Progenitor cell of endocrine pancreas (in vitro differentiated cells): ENCODE measurements around the gene TBC1D2B. TPM values are rescaled to one million over a fixed set of nuclear protein-coding genes. Genes with fewer than 3 reads are reported as not detected.

Source experiments
- DNase-seq: peaks from one replicate; pipeline ENCODE4 v3.0.0; 2021; ENCODE audit warnings: low spot score; ENCODE audit not compliant: unreplicated experiment
- H3K27ac Mint-ChIP-seq: 2 replicates; pipeline ENCODE4 v1.8.0; 2021; ENCODE audit warnings: mild to moderate bottlenecking, moderate library complexity, mixed read lengths
- H3K27me3 Mint-ChIP-seq: 2 replicates; pipeline ENCODE4 v1.8.0; 2021; ENCODE audit warnings: mixed read lengths
- H3K36me3 Mint-ChIP-seq: 2 replicates; pipeline ENCODE4 v1.8.0; 2022; ENCODE audit warnings: mixed read lengths; ENCODE audit not compliant: insufficient read depth
- H3K4me1 Mint-ChIP-seq: 2 replicates; pipeline ENCODE4 v1.8.0; 2021; ENCODE audit warnings: low read depth, mixed read lengths
- H3K4me3 Mint-ChIP-seq: 2 replicates; pipeline ENCODE4 v1.8.0; 2021; ENCODE audit warnings: low read depth, mild to moderate bottlenecking, moderate library complexity, mixed read lengths
- H3K9me3 Mint-ChIP-seq: 2 replicates; pipeline ENCODE4 v1.8.0; 2021; ENCODE audit warnings: low read depth, mixed read lengths
- total RNA-seq: library from RNA; stranded (reverse); gene quantifications from 2 replicates; pipeline ENCODE4 v1.2.1, GENCODE V29; 2021
- TF ChIP-seq, protein P1 (sequence below): fragments of 200-600 bp; sonication (generic); IDR thresholded peaks from one replicate; pipeline ENCODE4 v1.5.0; 2021; ENCODE audit warnings: antibody characterized with exemption, mild to moderate bottlenecking; ENCODE audit not compliant: unreplicated experiment

The TBC1D2B gene
- total RNA-seq, 1 donor from 2014 or later, result 10.8 TPM

DNA sequence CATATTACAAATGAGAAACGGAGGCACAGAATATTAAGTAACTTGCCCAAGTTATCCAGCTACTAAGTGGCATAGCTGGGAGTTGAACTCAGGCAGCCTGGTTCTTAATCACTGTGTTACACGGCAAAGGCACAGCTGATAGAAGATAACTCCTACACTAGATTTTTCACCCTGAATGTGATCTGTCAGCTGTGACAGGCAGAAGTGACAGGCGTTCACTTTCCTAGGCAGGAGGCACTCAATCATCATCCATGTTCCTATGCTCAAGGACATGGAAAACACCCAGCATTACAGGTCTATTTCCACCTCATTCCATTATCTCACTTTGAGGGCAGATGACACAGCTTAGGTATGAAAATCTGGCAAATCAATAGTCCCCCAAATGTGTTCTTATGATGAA is 35.6 kb downstream of the TBC1D2B start:
- Mint-ChIP-seq H3K9me3 (no peaks in the 10 kb centered on the region), H3K27ac (no peak overlapping the region), H3K27me3 (no peaks in the 10 kb centered on the region), H3K4me3 (no peak overlapping the region), H3K4me1 (peaks cover 7% of the 10 kb centered on the region), H3K36me3 (peaks cover 1% of the 10 kb centered on the region)
- TF ChIP-seq, protein P1, sequence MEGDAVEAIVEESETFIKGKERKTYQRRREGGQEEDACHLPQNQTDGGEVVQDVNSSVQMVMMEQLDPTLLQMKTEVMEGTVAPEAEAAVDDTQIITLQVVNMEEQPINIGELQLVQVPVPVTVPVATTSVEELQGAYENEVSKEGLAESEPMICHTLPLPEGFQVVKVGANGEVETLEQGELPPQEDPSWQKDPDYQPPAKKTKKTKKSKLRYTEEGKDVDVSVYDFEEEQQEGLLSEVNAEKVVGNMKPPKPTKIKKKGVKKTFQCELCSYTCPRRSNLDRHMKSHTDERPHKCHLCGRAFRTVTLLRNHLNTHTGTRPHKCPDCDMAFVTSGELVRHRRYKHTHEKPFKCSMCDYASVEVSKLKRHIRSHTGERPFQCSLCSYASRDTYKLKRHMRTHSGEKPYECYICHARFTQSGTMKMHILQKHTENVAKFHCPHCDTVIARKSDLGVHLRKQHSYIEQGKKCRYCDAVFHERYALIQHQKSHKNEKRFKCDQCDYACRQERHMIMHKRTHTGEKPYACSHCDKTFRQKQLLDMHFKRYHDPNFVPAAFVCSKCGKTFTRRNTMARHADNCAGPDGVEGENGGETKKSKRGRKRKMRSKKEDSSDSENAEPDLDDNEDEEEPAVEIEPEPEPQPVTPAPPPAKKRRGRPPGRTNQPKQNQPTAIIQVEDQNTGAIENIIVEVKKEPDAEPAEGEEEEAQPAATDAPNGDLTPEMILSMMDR, result no peak
- no peak for DNase-seq

DNA sequence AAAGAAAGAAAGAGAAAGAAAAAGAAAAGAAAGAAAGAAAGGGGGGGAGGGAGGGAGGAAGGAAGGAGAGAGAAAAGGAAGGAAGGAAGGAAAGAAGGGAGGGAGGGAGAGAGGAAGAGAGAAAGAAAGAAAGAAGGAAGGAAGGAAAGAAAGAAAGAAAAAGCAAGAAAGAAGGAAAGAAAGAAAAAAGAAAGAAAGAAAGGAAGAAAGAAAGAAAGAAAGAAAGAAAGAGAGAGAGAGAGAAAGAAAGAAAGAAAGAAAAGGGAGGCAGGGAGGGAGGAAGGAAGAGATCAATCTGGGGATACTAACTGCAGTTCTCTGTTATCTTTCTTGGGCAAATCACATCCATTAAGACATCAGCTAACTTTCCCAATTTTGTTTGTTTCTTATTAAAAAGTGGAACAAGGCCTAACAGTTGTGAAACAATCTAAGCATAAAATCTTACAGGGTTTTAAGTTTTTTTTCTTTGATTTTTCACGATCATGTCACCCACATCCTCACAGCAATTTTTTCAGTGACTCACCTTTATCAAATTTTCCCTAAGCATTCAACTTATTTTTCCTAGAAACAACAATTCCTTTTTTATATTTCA is 36.8 kb downstream of the TBC1D2B start:
- no peaks in the 10 kb centered on the region for H3K27me3 Mint-ChIP-seq

DNA sequence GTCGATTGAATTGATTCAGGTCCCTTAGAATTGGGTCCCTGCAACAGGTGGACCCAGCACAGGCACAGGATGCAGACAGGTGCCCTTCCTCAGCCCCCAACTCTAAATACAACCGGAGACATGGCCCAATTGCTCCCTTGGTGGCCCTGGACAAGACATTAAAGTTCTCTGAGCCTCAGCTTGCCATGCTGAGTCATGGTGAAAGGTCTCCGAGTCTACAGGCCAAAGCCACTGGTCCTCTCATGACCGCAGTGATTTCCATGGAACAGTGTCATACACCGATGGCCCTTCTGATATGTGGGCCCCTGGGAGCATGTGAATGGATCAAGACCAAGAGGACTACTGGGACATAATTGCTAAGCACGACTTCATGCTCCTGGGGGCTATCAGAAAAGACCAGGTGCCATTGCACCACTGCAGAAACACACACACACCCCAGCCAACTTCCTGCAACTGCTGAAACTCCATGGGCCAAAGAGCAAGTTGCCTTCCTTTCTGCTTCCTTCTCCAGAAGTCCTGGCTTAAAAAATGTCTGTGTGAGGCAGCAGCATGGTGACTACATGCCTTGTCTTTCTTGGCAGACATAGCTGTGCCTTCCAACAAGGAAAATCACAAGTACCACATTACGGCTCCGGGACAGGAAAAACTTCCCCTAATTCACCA is 38.8 kb downstream of the TBC1D2B start:
- H3K4me1 Mint-ChIP-seq, result peaks cover 26% of the 10 kb centered on the region
- H3K9me3 Mint-ChIP-seq, result no peaks in the 10 kb centered on the region
- no peak overlapping the region for H3K27ac Mint-ChIP-seq

More for the DNA sequence above, 36.8 kb downstream of the TBC1D2B start:
- no peak for DNase-seq
- no peak overlapping the region for H3K27ac Mint-ChIP-seq
- TF ChIP-seq, protein P1, result no peak
- peaks cover 10% of the 10 kb centered on the region for H3K4me1 Mint-ChIP-seq
- H3K36me3 Mint-ChIP-seq, result peaks cover 1% of the 10 kb centered on the region
- no peak overlapping the region for H3K4me3 Mint-ChIP-seq
- no peaks in the 10 kb centered on the region for H3K9me3 Mint-ChIP-seq

DNA sequence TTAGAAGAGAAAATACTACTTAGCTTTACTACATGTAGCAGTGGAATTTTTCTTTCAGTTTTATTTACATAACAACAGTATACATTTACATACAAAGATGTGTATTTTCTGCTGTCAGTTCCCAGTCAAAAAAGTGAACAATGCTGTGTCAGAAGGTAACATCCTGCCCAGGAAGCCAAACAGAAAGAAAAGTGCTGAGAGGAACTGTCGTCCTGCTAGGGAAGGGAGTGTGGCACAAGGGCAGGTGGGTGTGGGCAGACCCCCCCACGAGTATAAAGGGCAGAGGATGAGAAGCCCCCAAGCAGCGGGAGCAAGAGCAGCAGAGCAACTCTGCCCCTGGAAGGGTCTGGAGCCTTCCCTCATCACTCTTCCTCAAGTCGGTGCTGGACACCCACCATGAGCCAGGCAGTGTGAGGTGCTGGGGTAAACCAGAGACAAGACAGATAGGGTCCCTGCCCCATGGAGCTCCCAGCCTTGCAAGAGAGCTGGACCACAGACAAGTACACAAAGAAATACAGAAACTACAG is 39.7 kb downstream of the TBC1D2B start:
- H3K27ac Mint-ChIP-seq, result no peak overlapping the region
- H3K4me1 Mint-ChIP-seq, result peaks cover 26% of the 10 kb centered on the region
- H3K9me3 Mint-ChIP-seq, result no peaks in the 10 kb centered on the region
- no peak overlapping the region for H3K4me3 Mint-ChIP-seq
- H3K36me3 Mint-ChIP-seq, result peaks cover 1% of the 10 kb centered on the region
- no peak for DNase-seq
- TF ChIP-seq, protein P1, result no peak
- H3K27me3 Mint-ChIP-seq, result no peaks in the 10 kb centered on the region

More for the DNA sequence above, 38.8 kb downstream of the TBC1D2B start:
- TF ChIP-seq, protein P1, result no peak
- Mint-ChIP-seq H3K4me3 (no peak overlapping the region), H3K27me3 (no peaks in the 10 kb centered on the region), H3K36me3 (peaks cover 1% of the 10 kb centered on the region)
- no peak for DNase-seq

DNA sequence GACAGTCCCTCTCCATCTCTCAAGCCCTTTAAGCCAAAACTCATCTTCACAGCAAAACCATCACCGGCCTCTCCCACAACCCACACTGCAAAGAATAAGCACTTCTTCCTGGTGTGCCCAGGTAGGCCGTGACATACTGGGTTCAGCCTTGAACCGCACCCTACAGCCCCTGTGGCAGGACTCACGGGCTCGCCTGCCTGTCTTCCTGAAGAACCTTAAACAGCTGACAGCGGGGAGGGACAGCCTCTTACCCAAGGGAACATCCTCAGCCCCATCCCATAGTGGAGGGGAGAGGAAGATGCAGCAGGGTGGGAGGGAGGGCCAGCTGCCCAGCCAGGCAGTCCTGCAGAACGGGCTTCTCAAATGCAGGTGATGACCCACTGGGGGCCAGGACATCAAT is 40.2 kb downstream of the TBC1D2B start:
- no peak for DNase-seq
- TF ChIP-seq, protein P1, result no peak
- Mint-ChIP-seq H3K27me3 (no peaks in the 10 kb centered on the region), H3K4me1 (peaks cover 26% of the 10 kb centered on the region), H3K4me3 (no peak overlapping the region), H3K36me3 (no peaks in the 10 kb centered on the region), H3K9me3 (no peaks in the 10 kb centered on the region), H3K27ac (peak overlapping the region; percentile 18)
